GM12878 (cell line): ENCODE measurements around the gene TP73. TPM values are rescaled to one million over a fixed set of nuclear protein-coding genes. Genes with fewer than 3 reads are reported as not detected.

Experiments used
- ATAC-seq: fragments of 200-7000 bp; cut with Tn5 transposase; 3 replicates; pipeline ENCODE4 v1.9.1; 2020; ENCODE audit warnings: mild to moderate bottlenecking, moderate library complexity
- BruUV-seq: library from RNA; stranded (reverse); fragments of 400-500 nt; replicated peaks from 2 replicates; lab custom pipeline; 2021; lab: Mats Ljungman, UMichigan
- CTCF ChIA-PET: fragments of 300-600 bp; sonication (Branson Sonifier 250); formaldehyde crosslinking; extraction: SDS; loops from one replicate; lab custom pipeline; 2021; ENCODE audit warnings: inconsistent platforms; lab: Yijun Ruan, JAX
- POLR2A ChIA-PET: fragments of 350-600 bp; formaldehyde crosslinking; extraction: SDS; loops from one replicate; lab custom pipeline; 2021; ENCODE audit warnings: inconsistent platforms; lab: Charles Lee
- RAD21 ChIA-PET: fragments of 300-600 bp; sonication (Branson Sonifier 250); formaldehyde crosslinking; loops from one replicate; lab custom pipeline; 2023; ENCODE audit warnings: antibody characterized with exemption; ENCODE audit not compliant: unreplicated experiment; lab: Charles Lee
- SMC1A ChIA-PET: fragments of 300-600 bp; sonication (Branson Sonifier 250); formaldehyde crosslinking; loops from one replicate; lab custom pipeline; 2023; ENCODE audit not compliant: unreplicated experiment, uncharacterized antibody; lab: Charles Lee
- DNase-seq: peaks from one replicate; pipeline ENCODE4 v3.0.0-alpha.2; 2011; ENCODE audit warnings: low read depth, low spot score
- FAIRE-seq: peaks from 3 replicates; lab custom pipeline; 2011; peaks lifted over from hg19 to GRCh38; lab: Jason Lieb, UNC
- H2AFZ ChIP-seq: 2 replicates; pipeline ENCODE4 v1.6.0; 2011; ENCODE audit warnings: low read depth, low read length, control low read depth; ENCODE audit not compliant: control insufficient read depth
- H3K27ac ChIP-seq: 2 replicates; pipeline ENCODE4 v1.5.1; 2011; ENCODE audit warnings: control low read depth; ENCODE audit not compliant: control insufficient read depth, insufficient read depth
- H3K27me3 ChIP-seq, 2 experiments: replicated peaks in 1 of 2; 2 replicates each; pipeline versions ENCODE4 v1.6.0 to v1.6.1; 2011; ENCODE audit warnings: low read length in 1 of 2; ENCODE audit not compliant: control insufficient read depth in 2 of 2, insufficient read depth in 2 of 2
- H3K36me3 ChIP-seq, 2 experiments: 2 replicates each; pipeline ENCODE4 v1.5.1; 2011; ENCODE audit warnings: low read length in 1 of 2; ENCODE audit not compliant: control insufficient read depth in 2 of 2, insufficient read depth in 2 of 2
- H3K4me1 ChIP-seq: 2 replicates; pipeline ENCODE4 v1.6.1; 2011; ENCODE audit warnings: mild to moderate bottlenecking, low read length, moderate library complexity, mixed read lengths; ENCODE audit not compliant: control insufficient read depth, insufficient read depth
- H3K4me2 ChIP-seq: 2 replicates; pipeline ENCODE4 v1.6.0; 2011; ENCODE audit warnings: control low read depth; ENCODE audit not compliant: control insufficient read depth, insufficient read depth
- H3K4me3 ChIP-seq: fragments of 200-600 bp; sonication (generic); 2 replicates; pipeline ENCODE4 v1.5.1; 2016
- H3K79me2 ChIP-seq: 2 replicates; pipeline ENCODE4 v1.6.0; 2011; ENCODE audit warnings: low read length; ENCODE audit not compliant: control insufficient read depth, insufficient read depth
- H3K9ac ChIP-seq: 2 replicates; pipeline ENCODE4 v1.8.0; 2011; ENCODE audit warnings: low read length, control low read depth, mixed read lengths; ENCODE audit not compliant: control insufficient read depth, insufficient read depth
- H3K9me3 ChIP-seq: replicated peaks from 3 replicates; pipeline ENCODE4 v1.5.1; 2011; ENCODE audit warnings: mild to moderate bottlenecking, low read length; ENCODE audit not compliant: control insufficient read depth, insufficient read depth
- H4K20me1 ChIP-seq: 2 replicates; pipeline ENCODE4 v1.6.0; 2011; ENCODE audit not compliant: control insufficient read depth, insufficient read depth
- EED ChIP-seq: sonication (generic); IDR thresholded peaks from 2 replicates; pipeline ENCODE4 v1.6.1; 2016; ENCODE audit warnings: antibody characterized with exemption, low read depth
- ELK1 ChIP-seq: IDR thresholded peaks from 2 replicates; pipeline ENCODE4 v1.6.1; 2012; ENCODE audit warnings: low read depth, low read length, improper control_type of control experiment
- HDGF ChIP-seq: fragments of 450-650 bp; IDR thresholded peaks from 2 replicates; pipeline ENCODE4 v1.6.1; 2016; ENCODE audit warnings: antibody characterized with exemption
- JUNB ChIP-seq: IDR thresholded peaks from 2 replicates; pipeline ENCODE4 v1.6.1; 2016; ENCODE audit warnings: antibody characterized with exemption, mild to moderate bottlenecking
- MYC ChIP-seq: IDR thresholded peaks from 2 replicates; pipeline ENCODE4 v1.6.1; 2011; ENCODE audit warnings: mild to moderate bottlenecking, low read length, moderate library complexity, inconsistent platforms; ENCODE audit not compliant: insufficient read depth, insufficient replicate concordance, insufficient read length, severe bottlenecking
- NBN ChIP-seq: fragments of 450-650 bp; IDR thresholded peaks from 2 replicates; pipeline ENCODE4 v1.6.1; 2016
- NFIC ChIP-seq: IDR thresholded peaks from 2 replicates; pipeline ENCODE4 v1.6.1; 2012; ENCODE audit warnings: low read depth, mild to moderate bottlenecking, inconsistent platforms, low read length, moderate library complexity
- NFYA ChIP-seq: IDR thresholded peaks from 2 replicates; pipeline ENCODE4 v1.6.1; 2011; ENCODE audit warnings: low read depth, mild to moderate bottlenecking, low read length, improper control_type of control experiment, borderline replicate concordance
- NFYB ChIP-seq: IDR thresholded peaks from 2 replicates; pipeline ENCODE4 v1.6.1; 2011; ENCODE audit warnings: low read depth, mild to moderate bottlenecking, low read length, improper control_type of control experiment, moderate library complexity; ENCODE audit not compliant: insufficient read depth
- PAX5 ChIP-seq: IDR thresholded peaks from 2 replicates; pipeline ENCODE4 v1.6.1; 2011; ENCODE audit warnings: low read depth, low read length, borderline replicate concordance
- PML ChIP-seq: IDR thresholded peaks from 2 replicates; pipeline ENCODE4 v1.6.1; 2012; ENCODE audit warnings: low read length, inconsistent platforms
- POLR2A ChIP-seq: IDR thresholded peaks from 2 replicates; pipeline ENCODE4 v1.6.1; 2011; ENCODE audit warnings: low read depth, mild to moderate bottlenecking, low read length
- SIX5 ChIP-seq: IDR thresholded peaks from 2 replicates; pipeline ENCODE4 v1.6.1; 2011; ENCODE audit warnings: mild to moderate bottlenecking, low read depth, low read length, moderate library complexity; ENCODE audit not compliant: severe bottlenecking
- SP1 ChIP-seq: IDR thresholded peaks from one replicate; pipeline ENCODE4 v1.6.1; 2011; ENCODE audit warnings: low read depth, low read length
- ZNF384 ChIP-seq: IDR thresholded peaks from 2 replicates; pipeline ENCODE4 v1.6.1; 2012; ENCODE audit warnings: low read depth, mild to moderate bottlenecking, low read length, improper control_type of control experiment, borderline replicate concordance
- WGBS: methylation state at CpG from one replicate; pipeline ENCODE4 v1.1.6; 2016; ENCODE audit warnings: low lambda C conversion rate; ENCODE audit not compliant: insufficient replicate concordance, insufficient coverage; ENCODE audit errors: missing lambda C conversion rate; 5-methylcytosine and 5-hydroxymethylcytosine counted together
- in situ Hi-C: fragments of 300-500 bp; cut with MboI; formaldehyde crosslinking; loops from 9 replicates; pipeline ENCODE4 v1.14.3; 2018; ENCODE audit warnings: mixed read lengths
- intact Hi-C: fragments of 100-400 bp; cut with micrococcal nuclease; formaldehyde crosslinking; loops from one replicate; pipeline ENCODE4 v1.14.2; 2022; ENCODE audit not compliant: unreplicated experiment
- polyA plus RNA-seq, 11 experiments: library from polyadenylated mRNA; depleted of rRNA in 4 of 11; unstranded in 6 of 11; stranded (reverse) in 5 of 11; fragments of >200 nt; fragmentation: Nextera tagmentation in 4 of 11; fragmentation: Illumina TruSeq in 1 of 11; extraction: Ambion mirVana in 4 of 11; extraction: Trizol in 1 of 11; gene quantifications; 1 replicate in 1 of 11; 2 replicates in 10 of 11; pipeline versions ENCODE4 v1.2.1 to v1.2.3, GENCODE V29; 2011 to 2016; ENCODE audit warnings: inconsistent platforms in 2 of 11, missing spikeins in 2 of 11, low read depth in 1 of 11
- total RNA-seq, 4 experiments: library from RNA; depleted of rRNA in 3 of 4; stranded (reverse); fragments of >200 nt in 3 of 4; fragmentation: Illumina TruSeq in 1 of 4; extraction: Trizol in 1 of 4; gene quantifications; 2 replicates each; pipeline versions ENCODE4 v1.2.1 to v1.2.3, GENCODE V29; 2013 to 2021
- TF ChIP-seq, protein P1 (sequence below): fragments of 450-650 bp; IDR thresholded peaks from 2 replicates; pipeline ENCODE4 v1.6.1; 2017; ENCODE audit warnings: mild to moderate bottlenecking, moderate library complexity

Gene TP73
- total and polyA plus RNA-seq, 10 of the 15 experiments (the other 5 are each of a cell fraction or from before 2014, with no cell fraction given), result 0.08 to 54.2 (median 14.9) TPM

DNA sequence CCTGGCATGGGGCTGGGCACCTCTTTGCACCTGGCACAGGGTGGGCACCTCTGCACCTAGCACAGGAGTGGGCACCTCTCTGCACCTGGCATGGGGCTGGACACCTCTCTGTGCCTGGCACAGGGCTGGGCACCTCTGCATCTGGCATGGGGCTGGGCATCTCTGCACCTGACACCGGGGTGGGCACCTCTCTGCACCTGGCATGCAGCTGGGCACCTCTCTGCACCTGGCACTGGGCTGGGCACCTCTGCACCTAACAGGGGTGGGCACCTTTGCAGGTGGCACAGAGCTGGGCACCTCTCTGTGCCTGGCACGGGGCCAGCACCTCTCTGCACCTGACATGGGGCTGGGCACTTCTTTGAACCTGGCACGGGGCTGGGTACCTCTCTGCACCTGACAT, 70.5 kb downstream of the TP73 start:
- POLR2A ChIA-PET, result no interaction called here
- no peaks in the 10 kb centered on the region for H3K9me3 ChIP-seq
- no peak for FAIRE-seq

More for the DNA sequence above, 70.5 kb downstream of the TP73 start:
- ChIA-PET SMC1A (no interaction called here), CTCF (no interaction called here), RAD21 (no interaction called here)
- Histone ChIP-seq H3K27me3 (no peaks in the 10 kb centered on the region), H3K9ac (no peak overlapping the region), H3K27ac (no peak overlapping the region), H2AFZ (no peak overlapping the region), H3K4me2 (no peak overlapping the region), H3K36me3 (peaks cover 0 to 2% of the 10 kb centered on the region in 2 experiments; a peak in 2 of 4 replicates), H4K20me1 (no peaks in the 10 kb centered on the region), H3K4me1 (peaks cover 6% of the 10 kb centered on the region; the same call in 1 of the 2 replicates), H3K4me3 (no peak overlapping the region), H3K79me2 (no peaks in the 10 kb centered on the region)
- ATAC-seq, result no peak
- BruUV-seq, result no TSS peak
- intact Hi-C loops (loop anchor here (5.0 kb wide), 2 partner anchors 56 to 231 kb away; no protein-coding TSS in a partner anchor), in situ Hi-C loops (no loop called here)
- no peak for DNase-seq
- WGBS, result 49% methylated on average over 3 of the region's 3 CpGs
- TF ChIP-seq ZNF384, result no peak
- TF ChIP-seq ELK1, result no peak
- TF ChIP-seq SP1, result no peak
- TF ChIP-seq NBN, result no peak
- TF ChIP-seq PAX5, result no peak
- TF ChIP-seq HDGF, result no peak
- TF ChIP-seq JUNB, result no peak
- no peak for TF ChIP-seq EED
- no peak for TF ChIP-seq NFYA
- TF ChIP-seq, protein P1, sequence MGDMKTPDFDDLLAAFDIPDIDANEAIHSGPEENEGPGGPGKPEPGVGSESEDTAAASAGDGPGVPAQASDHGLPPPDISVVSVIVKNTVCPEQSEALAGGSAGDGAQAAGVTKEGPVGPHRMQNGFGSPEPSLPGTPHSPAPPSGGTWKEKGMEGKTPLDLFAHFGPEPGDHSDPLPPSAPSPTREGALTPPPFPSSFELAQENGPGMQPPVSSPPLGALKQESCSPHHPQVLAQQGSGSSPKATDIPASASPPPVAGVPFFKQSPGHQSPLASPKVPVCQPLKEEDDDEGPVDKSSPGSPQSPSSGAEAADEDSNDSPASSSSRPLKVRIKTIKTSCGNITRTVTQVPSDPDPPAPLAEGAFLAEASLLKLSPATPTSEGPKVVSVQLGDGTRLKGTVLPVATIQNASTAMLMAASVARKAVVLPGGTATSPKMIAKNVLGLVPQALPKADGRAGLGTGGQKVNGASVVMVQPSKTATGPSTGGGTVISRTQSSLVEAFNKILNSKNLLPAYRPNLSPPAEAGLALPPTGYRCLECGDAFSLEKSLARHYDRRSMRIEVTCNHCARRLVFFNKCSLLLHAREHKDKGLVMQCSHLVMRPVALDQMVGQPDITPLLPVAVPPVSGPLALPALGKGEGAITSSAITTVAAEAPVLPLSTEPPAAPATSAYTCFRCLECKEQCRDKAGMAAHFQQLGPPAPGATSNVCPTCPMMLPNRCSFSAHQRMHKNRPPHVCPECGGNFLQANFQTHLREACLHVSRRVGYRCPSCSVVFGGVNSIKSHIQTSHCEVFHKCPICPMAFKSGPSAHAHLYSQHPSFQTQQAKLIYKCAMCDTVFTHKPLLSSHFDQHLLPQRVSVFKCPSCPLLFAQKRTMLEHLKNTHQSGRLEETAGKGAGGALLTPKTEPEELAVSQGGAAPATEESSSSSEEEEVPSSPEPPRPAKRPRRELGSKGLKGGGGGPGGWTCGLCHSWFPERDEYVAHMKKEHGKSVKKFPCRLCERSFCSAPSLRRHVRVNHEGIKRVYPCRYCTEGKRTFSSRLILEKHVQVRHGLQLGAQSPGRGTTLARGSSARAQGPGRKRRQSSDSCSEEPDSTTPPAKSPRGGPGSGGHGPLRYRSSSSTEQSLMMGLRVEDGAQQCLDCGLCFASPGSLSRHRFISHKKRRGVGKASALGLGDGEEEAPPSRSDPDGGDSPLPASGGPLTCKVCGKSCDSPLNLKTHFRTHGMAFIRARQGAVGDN, result no peak
- TF ChIP-seq NFYB, result no peak
- TF ChIP-seq NFIC, result no peak
- no peak for TF ChIP-seq SIX5
- no peak for TF ChIP-seq MYC
- TF ChIP-seq POLR2A, result no peak
- TF ChIP-seq PML, result no peak
- TF ChIP-seq, all 136 proteins: peak for 0
